Measurements from ENCODE around the gene TOMM40. TPM values are rescaled to one million over a fixed set of nuclear protein-coding genes. Genes with fewer than 3 reads are reported as not detected.

TOMM40 gene
- total and polyA plus RNA-seq, 4 donors = 17.6 to 76.8 (median 62.2) TPM

- no peaks in the 10 kb centered on the region for H3K27me3 ChIP-seq (ENCODE audit: control insufficient read depth in 3 of 3, insufficient read depth in 3 of 3, low read length in 2 of 3)
- no peak for ATAC-seq (ENCODE audit: insufficient read depth, low FRiP score)
- peak; percentile 34 to 79 (median 68) for DNase-seq
- no peaks in the 10 kb centered on the region for H3K9me3 ChIP-seq (ENCODE audit: control insufficient read depth in 4 of 4, insufficient read depth in 3 of 4, low read length in 3 of 4)
- no peak for TF ChIP-seq CTCF (IDR thresholded peaks at IDR 0.05; ENCODE audit: control extremely low read depth, extremely low read depth)
- H3K36me3 ChIP-seq (ENCODE audit: control insufficient read depth in 4 of 4, insufficient read depth in 4 of 4, low read length in 4 of 4) = no peaks in the 10 kb centered on the region
- peaks cover 0 to 40% (median 14%) of the 10 kb centered on the region in 5 donors for H3K4me1 ChIP-seq (ENCODE audit: control insufficient read depth in 5 of 5, insufficient read depth in 5 of 5, low read length in 5 of 5)
- no peak overlapping the region for H3K9ac ChIP-seq (ENCODE audit: insufficient read depth in 1 of 2, low read length in 2 of 2)
- H3K4me3 ChIP-seq = no peak overlapping the region
- 40 to 45% methylated on average over 5 of the region's 5 CpGs for WGBS, 2 donors
- no peak overlapping the region for H3K27ac ChIP-seq (ENCODE audit: low read depth in 1 of 2, low read length in 1 of 2)
Measured at GRCh38 chr19:44927746-44928145, 36.7 kb downstream of the TOMM40 start.

- no peak overlapping the region for H3K27ac ChIP-seq (ENCODE audit: low read depth in 1 of 2, low read length in 1 of 2)
- H3K9ac ChIP-seq (ENCODE audit: insufficient read depth in 1 of 2, low read length in 2 of 2) = no peak overlapping the region
- no peaks in the 10 kb centered on the region for H3K27me3 ChIP-seq (ENCODE audit: control insufficient read depth in 3 of 3, insufficient read depth in 3 of 3, low read length in 2 of 3)
- 86 to 91% methylated on average over 7 of the region's 7 CpGs for WGBS, 2 donors
- H3K9me3 ChIP-seq (ENCODE audit: control insufficient read depth in 4 of 4, insufficient read depth in 3 of 4, low read length in 3 of 4) = no peaks in the 10 kb centered on the region
- peaks cover 0 to 27% (median 7%) of the 10 kb centered on the region in 5 donors for H3K4me1 ChIP-seq (ENCODE audit: control insufficient read depth in 5 of 5, insufficient read depth in 5 of 5, low read length in 5 of 5)
- DNase-seq = no peak
- no peak for TF ChIP-seq CTCF (IDR thresholded peaks at IDR 0.05; ENCODE audit: control extremely low read depth, extremely low read depth)
- no peaks in the 10 kb centered on the region for H3K36me3 ChIP-seq (ENCODE audit: control insufficient read depth in 4 of 4, insufficient read depth in 4 of 4, low read length in 4 of 4)
- H3K4me3 ChIP-seq = no peak overlapping the region
- no peak for ATAC-seq (ENCODE audit: insufficient read depth, low FRiP score)
Measured at GRCh38 chr19:44930088-44930487, 39.0 kb downstream of the TOMM40 start.

- ATAC-seq (ENCODE audit: insufficient read depth, low FRiP score) (no peak), DNase-seq (no peak)
- H3K9me3 ChIP-seq (ENCODE audit: control insufficient read depth in 4 of 4, insufficient read depth in 3 of 4, low read length in 3 of 4) = no peaks in the 10 kb centered on the region
- WGBS, 2 donors = 92 to 94% methylated on average over 4 of the region's 4 CpGs
- H3K36me3 ChIP-seq (ENCODE audit: control insufficient read depth in 4 of 4, insufficient read depth in 4 of 4, low read length in 4 of 4) = no peaks in the 10 kb centered on the region
- TF ChIP-seq CTCF (IDR thresholded peaks at IDR 0.05; ENCODE audit: control extremely low read depth, extremely low read depth) = no peak
- no peak overlapping the region for H3K27ac ChIP-seq (ENCODE audit: low read depth in 1 of 2, low read length in 1 of 2)
- H3K4me3 ChIP-seq = no peak overlapping the region
- H3K4me1 ChIP-seq (ENCODE audit: control insufficient read depth in 5 of 5, insufficient read depth in 5 of 5, low read length in 5 of 5) = peaks cover 0 to 14% (median 3%) of the 10 kb centered on the region in 5 donors
- no peak overlapping the region for H3K9ac ChIP-seq (ENCODE audit: insufficient read depth in 1 of 2, low read length in 2 of 2)
- no peaks in the 10 kb centered on the region for H3K27me3 ChIP-seq (ENCODE audit: control insufficient read depth in 3 of 3, insufficient read depth in 3 of 3, low read length in 2 of 3)
Measured at GRCh38 chr19:44931541-44931940, 40.5 kb downstream of the TOMM40 start.

GRCh38 chr19:44939668-44940067, 48.6 kb downstream of the TOMM40 start:
- H3K4me1 ChIP-seq (ENCODE audit: control insufficient read depth in 5 of 5, insufficient read depth in 5 of 5, low read length in 5 of 5) = peaks cover 0 to 2% (median 0%) of the 10 kb centered on the region in 5 donors
- H3K36me3 ChIP-seq (ENCODE audit: control insufficient read depth in 4 of 4, insufficient read depth in 4 of 4, low read length in 4 of 4) = no peaks in the 10 kb centered on the region
- 64 to 66% methylated on average over 5 of the region's 5 CpGs for WGBS, 2 donors
- H3K27me3 ChIP-seq (ENCODE audit: control insufficient read depth in 3 of 3, insufficient read depth in 3 of 3, low read length in 2 of 3) = no peaks in the 10 kb centered on the region
- ATAC-seq (ENCODE audit: insufficient read depth, low FRiP score) (no peak), DNase-seq (no peak)
- no peak overlapping the region for H3K9ac ChIP-seq (ENCODE audit: insufficient read depth in 1 of 2, low read length in 2 of 2)
- no peaks in the 10 kb centered on the region for H3K9me3 ChIP-seq (ENCODE audit: control insufficient read depth in 4 of 4, insufficient read depth in 3 of 4, low read length in 3 of 4)
- TF ChIP-seq CTCF (IDR thresholded peaks at IDR 0.05; ENCODE audit: control extremely low read depth, extremely low read depth) = no peak
- no peak overlapping the region for H3K4me3 ChIP-seq
- H3K27ac ChIP-seq (ENCODE audit: low read depth in 1 of 2, low read length in 1 of 2) = no peak overlapping the region

Data from lung (tissue), 12 donors.